Tongue (tissue), 2 donors: ENCODE measurements around the gene CTNNA2. TPM values are rescaled to one million over a fixed set of nuclear protein-coding genes. Genes with fewer than 3 reads are reported as not detected.

Experiments
- DNase-seq: peaks from one replicate; pipeline ENCODE4 v3.0.0-alpha.2; 2015
- total RNA-seq: library from RNA; depleted of rRNA; stranded (reverse); fragments of >200 nt; gene quantifications from one replicate; pipeline ENCODE4 v1.2.3, GENCODE V29; 2014

CTNNA2 gene
- total RNA-seq, 1 donor from 2014 or later, result 0.92 TPM

DNA sequence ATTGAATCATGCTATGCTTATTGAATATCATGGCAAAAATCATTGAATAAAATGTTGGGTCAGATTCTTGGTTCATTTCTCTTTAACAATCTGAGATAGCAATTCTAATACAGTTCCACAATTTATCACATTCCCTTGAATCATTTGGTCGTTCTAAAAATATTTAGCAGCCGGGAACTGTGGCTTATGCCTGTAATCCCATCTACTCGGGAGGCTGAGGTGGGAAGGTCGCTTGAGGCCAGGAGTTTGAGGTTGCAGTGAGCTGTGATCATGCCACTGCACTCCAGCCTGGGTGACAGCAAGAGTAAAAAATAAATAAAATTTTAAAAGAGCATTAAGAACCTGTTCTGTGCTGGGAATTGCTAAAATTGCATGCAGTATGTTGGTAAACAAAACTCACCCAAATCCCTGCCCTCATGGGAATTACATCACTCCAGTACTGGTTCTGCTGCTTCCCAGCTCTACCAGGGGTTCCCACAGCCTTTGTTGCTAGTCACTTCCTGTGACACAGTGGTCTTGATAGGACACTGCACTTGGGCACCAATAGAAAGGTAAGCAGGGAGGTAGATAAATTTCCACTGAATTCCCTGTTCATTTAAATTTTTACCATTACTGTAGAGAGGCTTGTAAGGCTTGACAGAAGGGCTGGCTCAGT lies 200.4 kb downstream of the CTNNA2 start:
- no peak for DNase-seq

DNA sequence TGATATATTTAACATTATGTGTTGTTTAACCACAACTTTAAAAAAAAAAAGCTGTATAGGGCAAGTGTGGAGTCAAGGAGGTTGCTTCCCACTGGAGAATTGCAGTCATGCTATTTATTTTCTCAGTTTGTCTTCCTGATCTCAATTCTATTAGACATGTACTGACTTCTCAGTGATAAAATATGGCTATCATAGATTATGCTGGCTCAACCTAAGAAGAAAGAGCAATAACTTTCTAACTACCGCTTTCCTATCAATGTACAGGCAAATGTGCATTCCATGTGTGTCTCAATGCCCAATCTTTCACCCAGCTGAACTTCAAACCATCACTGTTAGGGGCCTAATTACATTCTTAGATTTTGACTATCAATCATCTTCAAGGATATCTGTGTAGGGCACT lies 201.4 kb downstream of the CTNNA2 start:
- DNase-seq, result no peak

DNA sequence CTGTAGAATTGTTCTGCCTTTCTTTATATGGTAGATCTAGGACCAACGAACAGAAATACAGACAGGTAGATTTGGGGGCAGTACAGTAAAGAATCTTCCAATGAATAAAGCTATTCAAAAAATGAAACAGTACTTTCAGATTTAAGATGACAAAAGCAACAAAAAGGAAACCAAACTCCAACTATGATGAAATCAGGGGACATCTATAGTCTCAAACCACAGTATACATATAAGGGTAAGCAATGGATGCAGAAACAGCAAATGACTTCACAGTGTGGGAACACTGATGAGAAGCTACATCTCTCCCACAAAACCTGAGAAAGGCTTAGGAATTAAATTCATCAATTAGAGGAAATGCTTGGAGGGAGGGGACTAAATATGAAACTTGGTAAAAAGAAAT lies 202.5 kb downstream of the CTNNA2 start:
- no peak for DNase-seq

DNA sequence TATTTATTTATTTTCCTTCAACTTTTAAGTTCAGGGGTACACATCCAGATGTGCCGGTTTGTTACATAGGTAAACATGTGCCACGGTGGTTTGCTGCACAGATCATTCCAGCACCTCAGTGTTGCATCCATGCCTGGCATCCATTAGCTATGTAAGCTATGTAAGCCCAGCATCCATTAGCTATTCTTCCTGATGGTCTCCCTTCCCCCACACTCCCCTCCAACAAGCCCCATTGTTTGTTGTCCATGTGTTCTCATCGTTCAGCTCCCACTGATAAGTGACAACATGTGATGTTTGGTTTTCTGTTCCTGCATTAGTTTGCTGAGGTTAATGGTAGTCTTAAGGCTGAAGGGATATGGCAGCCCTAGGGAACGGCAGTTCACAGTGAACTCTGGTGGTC lies 203.4 kb downstream of the CTNNA2 start:
- DNase-seq, result no peak

DNA sequence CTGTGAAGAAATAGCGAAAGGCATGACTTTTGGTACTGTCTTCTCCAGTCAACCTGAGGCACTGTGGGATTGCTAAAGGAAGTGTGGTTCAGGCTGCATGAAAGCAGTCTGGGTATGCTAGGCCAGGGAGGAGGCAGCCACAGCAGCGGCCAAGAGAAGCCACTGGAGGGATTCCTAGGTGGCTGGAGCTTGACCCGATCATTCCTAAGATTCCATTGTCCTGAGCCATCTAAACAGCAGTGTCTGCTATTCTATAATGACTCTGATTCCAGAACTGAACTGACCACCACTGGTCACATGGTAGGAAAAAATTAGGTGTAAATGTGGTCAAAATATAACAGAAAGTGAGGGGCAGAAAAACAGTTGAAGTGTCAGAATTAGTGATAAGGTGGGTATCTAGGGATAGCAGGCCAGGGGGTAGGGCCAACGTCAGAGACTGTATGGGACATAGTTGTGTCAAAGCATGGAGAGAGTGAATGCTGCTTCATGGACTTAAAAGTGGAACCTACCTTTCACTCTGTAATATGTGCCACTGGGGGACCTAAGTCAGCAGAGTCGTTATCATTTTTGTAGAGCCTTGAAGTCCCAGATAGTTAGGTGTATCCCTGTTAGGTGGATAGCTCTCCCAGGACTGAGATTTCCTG lies 204.6 kb downstream of the CTNNA2 start:
- no peak for DNase-seq

DNA sequence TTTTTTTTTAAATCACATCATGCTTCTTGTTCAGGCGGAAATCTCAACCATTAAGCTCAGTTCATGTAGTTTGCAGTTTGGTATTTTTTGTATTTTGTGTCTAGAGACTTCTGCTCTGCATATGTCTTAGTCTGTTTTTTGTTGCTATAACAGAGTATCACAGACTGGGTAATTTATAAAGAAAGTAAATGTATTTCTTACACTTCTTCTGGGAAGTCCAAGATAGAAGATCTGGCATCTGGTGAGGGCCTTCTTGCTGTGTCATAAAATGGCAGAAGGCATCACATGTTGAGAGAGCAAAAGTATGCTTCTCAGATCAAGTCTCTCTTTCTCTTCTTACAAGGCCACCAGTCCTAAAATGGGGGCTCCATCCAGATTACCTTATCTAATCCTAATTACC lies 208.2 kb downstream of the CTNNA2 start:
- no peak for DNase-seq

DNA sequence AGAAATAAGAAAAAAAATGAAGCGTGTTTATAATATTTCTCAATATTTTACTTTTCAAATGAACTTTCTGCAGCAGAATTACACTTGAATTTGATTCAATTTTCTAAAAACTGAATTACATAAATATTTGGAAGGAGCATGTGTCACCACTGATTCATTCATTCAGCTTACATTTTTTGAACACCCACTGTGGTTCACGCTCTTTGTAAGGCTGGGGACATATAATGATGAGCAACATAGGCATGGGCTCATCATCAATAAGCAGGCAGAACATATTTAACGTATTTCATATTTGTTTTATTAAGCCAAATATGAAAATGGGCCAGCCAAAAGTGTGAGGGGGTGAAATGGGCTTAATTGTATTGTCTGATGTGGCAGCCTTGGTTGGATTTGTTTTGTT lies 209.1 kb downstream of the CTNNA2 start:
- DNase-seq, result no peak

DNA sequence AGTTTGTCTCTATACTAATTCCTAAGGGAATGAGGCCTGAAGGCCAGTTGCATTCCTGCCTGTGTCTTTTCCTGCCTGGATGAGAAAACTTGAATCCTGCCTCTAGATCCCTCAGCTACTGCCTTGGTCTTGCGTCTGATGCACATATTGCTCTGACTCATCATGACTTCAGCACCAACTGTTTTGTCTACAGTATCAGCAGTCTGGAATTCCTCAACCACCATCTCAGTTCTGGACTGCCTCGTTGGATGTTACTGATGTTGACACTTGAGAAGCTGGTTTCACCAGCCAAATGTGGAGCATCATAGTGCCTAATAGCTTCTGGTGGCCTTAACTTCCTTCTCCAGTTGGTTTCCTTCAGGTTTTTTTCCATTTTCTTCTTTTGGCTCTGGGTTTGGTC lies 211.0 kb downstream of the CTNNA2 start:
- no peak for DNase-seq

DNA sequence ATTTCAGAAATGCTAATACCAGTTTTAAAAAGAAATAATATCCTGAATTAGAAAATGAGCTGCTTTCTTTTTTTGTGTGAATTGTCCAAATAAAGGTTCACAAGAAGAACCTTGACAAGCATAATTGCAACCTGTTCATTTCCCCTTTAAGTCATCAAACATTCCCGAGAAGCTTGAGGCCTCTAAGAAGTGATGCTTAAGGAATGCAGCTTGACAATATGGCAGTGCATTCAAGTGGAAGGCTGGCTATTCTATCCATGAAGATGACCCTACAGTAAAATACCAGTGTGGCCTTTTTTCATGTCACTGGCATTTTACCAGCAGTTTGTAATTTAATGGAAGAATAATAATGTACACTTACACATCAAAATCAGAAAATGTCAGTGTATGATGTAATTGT lies 216.7 kb downstream of the CTNNA2 start:
- no peak for DNase-seq

DNA sequence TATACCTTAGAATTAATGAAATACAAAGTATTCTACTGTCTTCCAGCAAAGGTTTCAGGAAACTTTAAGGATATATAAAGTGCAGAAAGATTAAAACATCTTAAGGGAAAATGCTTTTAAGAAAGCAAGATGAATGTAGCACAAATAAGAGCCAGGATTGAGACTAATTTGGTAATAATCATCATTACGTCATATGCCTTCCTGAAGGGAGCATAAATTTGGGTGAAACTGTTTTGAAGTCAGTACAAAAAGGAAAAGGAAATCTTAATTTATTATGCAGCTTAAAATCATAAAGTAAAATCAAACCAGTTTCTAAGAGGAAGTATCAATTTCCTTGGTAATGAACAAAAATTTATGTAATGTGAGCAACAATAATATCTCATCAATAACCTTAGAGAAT lies 221.7 kb downstream of the CTNNA2 start:
- DNase-seq, result no peak

DNA sequence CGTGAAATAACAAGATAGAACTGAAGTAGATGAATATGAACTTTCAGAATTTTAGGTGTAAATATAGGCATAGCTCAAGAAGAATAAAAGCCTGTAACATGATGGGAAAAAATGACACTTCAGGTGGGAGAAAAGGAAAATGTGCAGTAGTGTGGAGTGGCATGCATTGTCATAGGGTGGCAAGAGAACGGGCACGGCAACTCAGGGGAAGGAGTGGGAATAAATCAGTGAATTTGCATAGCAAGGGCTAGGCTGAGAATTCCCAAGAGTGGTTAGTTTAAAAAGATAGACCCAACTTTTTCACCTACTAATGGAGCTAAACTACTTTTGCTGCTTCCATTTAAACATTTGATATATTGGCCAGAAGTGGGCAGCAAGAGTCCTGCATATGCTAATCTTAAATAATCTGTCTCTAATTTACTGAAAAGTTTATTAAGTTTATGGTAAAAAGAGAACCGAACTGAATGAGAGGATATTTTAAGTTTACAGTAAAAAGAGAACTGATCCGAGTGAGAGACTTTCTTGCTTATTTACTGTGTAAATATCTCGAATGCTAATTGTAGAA lies 228.1 kb downstream of the CTNNA2 start:
- DNase-seq, result no peak

DNA sequence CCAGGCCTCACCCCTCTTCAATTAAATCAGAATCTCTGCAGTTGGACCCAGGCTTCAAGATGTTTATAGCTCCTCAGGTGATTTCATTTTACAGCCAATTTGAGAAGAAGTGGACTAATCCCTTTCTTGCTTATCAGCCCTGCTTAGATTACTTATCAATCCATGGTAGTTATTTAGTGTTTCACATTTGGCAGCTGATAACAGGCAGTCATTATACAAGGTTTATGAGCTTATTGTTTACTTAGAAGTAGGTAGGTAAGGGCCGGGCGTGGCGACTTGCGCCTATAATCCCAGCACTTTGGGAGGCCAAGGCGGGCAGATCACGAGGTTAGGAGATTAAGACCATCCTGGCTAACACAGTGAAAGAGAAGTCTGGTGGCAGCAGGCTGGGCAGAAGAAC lies 237.5 kb downstream of the CTNNA2 start:
- DNase-seq, result no peak

DNA sequence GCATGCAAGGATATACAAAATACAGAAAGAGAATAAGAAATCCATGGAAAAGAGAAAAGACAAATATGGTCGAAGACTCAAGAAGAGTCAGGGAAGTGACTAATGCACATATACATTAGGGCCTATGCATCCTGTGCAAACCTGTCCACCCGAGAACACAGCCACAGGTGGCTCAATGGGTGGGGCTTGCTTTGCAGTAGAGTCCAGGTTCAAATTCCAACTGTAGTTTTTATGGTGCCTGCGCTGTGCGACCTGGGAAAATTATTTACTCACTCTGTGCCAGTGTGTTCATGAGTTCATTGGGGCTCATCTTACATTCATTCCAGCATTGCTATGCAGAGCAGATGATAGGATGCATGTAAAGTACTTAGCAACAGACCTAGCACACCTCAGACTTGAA lies 244.7 kb downstream of the CTNNA2 start:
- DNase-seq, result no peak

DNA sequence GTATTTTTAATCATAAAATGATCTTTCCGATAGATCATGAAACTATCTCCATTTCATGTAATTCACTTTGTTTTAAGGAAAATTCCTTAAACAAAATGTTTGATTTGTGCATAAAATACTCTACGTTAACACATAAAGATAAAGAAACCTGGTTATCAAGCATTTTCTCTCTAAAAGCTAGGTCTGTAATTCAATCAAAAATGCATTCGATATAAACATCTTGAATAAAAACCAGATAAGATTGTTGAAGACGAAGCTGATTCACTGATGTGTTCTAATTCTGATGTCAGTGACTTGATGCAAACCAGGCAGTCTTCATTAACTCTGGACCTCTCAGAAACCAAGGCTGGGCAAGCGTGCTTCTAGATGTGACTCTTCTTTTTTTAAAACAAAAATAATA lies 245.2 kb downstream of the CTNNA2 start:
- no peak for DNase-seq

DNA sequence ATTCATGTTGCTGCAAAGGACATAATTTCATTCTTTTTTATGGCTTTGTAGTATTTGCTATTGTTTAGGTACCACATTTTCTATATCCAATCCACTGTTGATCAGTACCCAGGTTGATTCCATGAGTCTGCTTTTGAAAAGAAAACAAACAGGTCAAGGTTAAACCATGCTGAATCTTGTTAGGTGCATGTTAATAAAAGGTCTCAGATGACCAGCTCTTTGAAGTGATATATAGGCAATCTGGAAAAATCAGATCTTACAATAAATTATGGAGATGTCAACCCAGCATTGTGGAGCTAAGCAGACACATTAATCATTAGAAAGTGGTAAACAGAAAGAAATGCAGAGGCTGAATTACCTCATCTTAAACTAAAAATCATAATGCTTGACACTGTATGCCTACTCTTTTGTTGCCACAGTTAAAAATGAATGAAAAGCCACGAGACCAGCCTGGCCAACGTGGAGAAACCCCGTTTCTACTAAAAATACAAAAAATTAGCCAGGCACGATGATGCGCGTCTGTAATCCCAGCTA lies 246.0 kb downstream of the CTNNA2 start:
- DNase-seq, result no peak

DNA sequence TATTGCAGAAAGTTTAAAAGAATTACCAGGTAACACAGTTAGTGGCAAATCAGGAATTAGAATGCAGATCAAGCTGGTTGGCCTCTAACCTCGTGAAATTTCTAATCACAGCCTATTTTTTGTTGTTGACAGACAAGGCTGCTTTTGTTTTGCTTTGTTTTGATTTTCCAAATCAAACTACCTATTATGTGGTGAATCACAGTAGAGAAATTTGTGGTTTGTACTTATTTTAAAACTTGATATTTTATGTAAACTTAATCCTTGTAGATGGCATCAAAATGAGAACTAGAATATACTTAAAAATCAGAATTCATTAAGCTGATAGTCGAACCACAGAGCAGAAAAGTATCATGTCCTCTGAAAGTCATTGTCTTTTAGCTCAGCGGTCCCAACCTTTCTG lies 258.1 kb downstream of the CTNNA2 start:
- DNase-seq, result no peak

DNA sequence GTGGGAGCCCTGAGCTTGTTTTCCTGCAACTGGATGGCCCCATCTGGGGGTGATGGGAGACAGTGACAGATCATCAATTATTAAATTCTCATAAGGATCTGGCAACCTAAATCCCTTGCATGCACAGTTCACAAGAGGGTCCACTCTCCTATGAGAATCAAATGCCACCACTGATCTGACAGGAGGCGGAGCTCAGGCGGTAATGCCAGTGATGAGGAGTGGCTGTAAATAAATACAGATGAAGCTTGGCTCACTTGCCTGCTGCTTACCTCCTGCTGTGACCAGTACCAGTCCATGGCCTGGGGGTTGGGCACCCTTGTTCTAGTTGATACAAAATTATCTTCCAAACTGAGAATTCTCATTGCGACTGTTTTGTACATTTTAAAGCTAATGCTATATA lies 258.6 kb downstream of the CTNNA2 start:
- no peak for DNase-seq

DNA sequence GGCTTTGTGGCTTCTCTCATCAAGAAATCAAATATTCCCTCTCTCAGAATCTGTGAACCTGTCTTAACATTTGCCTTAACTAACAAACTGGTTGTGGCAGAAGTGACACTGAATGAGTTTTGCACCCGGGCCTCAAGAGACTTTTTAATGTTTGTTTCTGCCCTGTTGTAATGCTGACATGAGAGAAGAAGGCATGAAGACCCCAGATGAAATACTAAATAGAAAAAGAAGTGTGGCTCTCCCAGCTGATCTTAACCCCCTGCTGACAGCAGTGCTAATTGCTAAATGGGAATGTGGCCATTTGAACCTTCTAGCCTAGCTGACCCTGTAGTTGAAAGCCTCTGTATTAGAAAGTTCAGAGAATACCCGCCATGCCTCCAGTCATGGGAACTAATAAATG lies 261.2 kb downstream of the CTNNA2 start:
- DNase-seq, result no peak

DNA sequence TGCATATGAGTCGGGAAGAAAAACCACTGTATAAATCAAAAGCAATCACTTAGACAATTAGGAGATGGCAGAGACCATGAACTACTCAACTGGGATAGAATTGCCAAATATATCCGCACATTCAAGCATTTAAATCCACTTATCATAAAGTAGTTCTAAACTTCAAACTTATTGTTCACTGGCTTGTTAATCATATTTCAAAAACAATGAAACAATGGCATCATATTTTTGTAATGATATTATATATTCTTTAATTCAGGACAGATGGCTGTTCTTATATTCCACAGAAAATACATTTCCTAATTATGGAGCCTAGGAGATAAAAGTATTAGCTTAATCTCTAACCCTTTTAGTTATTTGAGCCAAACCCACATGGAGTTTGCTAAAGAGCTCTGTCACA lies 263.6 kb downstream of the CTNNA2 start:
- DNase-seq, result no peak

DNA sequence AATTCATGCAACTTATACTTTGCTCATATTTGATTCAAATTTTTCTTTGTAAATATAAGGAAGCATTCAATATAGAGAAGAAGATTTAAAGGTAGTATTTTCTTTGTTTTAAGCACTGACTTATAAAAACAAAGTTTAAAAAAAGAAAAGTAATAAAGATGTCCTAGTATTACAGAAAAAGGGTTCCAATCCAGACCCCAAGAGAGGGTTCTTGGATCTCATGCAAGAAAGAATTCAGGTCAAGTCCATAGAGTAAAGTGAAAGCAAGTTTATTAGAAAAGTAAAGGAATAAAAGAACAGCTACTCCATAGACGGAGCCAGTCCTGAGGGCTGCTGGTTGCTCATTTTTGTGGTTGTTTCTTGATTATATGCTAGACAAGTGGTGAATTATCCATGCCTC lies 267.9 kb downstream of the CTNNA2 start:
- DNase-seq, result no peak

DNA sequence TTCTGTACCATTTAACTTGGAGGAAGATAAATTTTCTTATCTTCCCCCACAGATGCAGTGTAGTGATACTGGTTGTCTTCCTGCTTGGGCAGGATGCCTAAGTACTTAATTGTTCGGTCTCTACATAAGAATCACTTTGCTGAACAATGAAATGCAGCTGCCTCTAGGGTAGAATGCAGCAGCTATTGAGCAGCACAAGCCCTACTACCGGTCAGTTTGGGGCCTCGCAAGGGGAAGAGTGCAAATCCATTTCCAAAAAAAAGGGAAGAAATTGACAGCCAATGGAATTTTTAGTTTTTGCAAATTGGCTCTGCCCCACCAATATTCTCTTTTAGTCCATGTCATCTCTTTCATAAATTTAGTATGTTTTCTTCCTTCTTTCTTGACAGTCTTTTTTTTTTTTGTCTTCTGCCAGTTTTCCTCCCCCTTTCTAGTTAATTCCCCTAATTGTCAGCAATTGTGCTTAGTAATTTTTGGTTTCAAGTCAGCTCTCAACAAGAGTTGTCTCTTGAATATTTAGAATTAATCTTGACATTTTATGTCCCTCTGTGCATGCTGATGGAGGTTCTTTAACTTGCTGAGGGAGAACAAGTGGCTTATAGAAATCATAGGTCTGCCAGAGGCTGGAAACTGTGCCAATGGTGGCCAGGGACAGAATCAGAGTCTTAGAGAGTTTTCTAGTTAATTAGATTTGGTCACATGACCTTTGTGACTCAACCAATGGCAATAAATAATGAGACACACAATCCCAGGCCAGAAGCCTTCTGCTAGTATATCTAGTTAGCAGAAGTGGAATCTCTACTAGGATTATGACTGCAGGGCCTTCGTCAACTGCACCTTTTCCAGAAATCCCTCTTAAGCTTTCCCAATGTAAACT lies 270.0 kb downstream of the CTNNA2 start:
- no peak for DNase-seq

DNA sequence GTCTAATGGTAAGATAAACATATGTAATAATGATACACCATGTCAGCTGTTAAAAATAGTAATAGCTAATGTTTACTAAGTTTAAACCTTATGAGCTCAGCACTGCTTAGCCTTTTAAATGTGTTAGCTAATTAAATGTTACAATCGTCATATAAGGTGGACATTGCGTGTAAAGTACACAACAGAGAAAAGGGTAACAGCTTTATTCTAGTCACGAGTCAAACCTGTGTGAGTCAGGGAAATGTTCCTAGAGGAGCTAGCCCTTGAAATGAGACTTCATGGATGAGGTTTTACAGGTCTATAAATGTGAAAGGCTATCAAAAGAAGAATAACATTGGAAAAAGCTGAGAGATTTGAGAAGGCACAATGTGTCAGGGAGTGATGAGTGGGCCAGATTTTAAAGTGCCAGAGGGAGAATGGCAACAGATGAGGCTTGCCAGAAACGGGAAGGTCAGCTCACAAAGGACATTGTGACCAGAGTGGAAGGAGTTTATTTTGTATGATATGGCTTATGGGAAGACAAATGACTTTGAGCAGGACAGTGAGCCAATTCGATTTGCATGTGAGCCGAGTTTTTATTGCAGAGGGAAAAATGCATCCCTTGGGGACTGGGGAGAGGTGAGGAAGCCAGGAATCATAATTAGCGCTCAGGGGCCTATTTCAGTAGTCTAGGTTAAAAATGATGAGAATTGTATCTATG lies 276.3 kb downstream of the CTNNA2 start:
- DNase-seq, result no peak
